ENCODE data around the gene CPT1B.

- no peak for TF ChIP-seq CTCF (conservative IDR thresholded peaks at IDR 0.05; ENCODE audit: low read length)
- TF ChIP-seq EZH2phosphoT487 (IDR thresholded peaks at IDR 0.05; ENCODE audit: borderline replicate concordance, low read depth, low read length), result no peak
Measured at GRCh38 chr22:50521710-50522109, 56.5 kb downstream of the CPT1B start.

Data from OCI-LY7 (cell line).